A673 (cell line): Measurements from ENCODE around the gene AGR3.

Experiments used
- EZH2 ChIP-seq: fragments of 200-600 bp; sonication (generic); IDR thresholded peaks from 2 replicates; pipeline ENCODE4 v1.6.1; 2017; ENCODE audit warnings: borderline replicate concordance, low read depth, mild to moderate bottlenecking, mixed read lengths, antibody characterized with exemption, low read length; ENCODE audit not compliant: poor library complexity, severe bottlenecking
- TF ChIP-seq, protein P1 (sequence below): fragments of 300-800, 200-600 bp; sonication (generic); conservative IDR thresholded peaks from 2 replicates; pipeline ENCODE4 v1.5.1; 2017; ENCODE audit warnings: low read depth, mild to moderate bottlenecking, antibody characterized with exemption, low read length, moderate library complexity, mixed read lengths

DNA sequence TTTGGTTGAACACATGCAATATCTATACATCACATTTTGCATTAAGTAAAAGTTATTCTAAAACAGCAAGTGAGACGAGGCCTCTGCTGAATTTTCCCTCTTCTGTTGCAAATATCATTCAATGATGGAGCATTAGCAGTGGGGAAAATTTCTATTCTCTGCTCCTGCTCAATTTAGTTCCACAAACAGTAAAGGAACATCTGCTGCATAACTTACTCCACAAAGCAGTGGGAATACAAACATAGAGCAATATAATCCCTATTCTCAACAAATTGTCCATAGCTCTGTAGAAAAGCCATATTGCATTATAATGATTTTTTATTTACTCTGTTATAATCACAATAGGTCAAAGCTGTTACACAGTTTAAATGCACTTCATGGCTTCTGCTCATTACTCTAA is 5.9 kb downstream of the AGR3 start:
- TF ChIP-seq, protein P1, sequence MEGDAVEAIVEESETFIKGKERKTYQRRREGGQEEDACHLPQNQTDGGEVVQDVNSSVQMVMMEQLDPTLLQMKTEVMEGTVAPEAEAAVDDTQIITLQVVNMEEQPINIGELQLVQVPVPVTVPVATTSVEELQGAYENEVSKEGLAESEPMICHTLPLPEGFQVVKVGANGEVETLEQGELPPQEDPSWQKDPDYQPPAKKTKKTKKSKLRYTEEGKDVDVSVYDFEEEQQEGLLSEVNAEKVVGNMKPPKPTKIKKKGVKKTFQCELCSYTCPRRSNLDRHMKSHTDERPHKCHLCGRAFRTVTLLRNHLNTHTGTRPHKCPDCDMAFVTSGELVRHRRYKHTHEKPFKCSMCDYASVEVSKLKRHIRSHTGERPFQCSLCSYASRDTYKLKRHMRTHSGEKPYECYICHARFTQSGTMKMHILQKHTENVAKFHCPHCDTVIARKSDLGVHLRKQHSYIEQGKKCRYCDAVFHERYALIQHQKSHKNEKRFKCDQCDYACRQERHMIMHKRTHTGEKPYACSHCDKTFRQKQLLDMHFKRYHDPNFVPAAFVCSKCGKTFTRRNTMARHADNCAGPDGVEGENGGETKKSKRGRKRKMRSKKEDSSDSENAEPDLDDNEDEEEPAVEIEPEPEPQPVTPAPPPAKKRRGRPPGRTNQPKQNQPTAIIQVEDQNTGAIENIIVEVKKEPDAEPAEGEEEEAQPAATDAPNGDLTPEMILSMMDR, result no peak
- no peak for TF ChIP-seq EZH2
